HepG2 (cell line): ENCODE results near the gene CCN6. TPM values are rescaled to one million over a fixed set of nuclear protein-coding genes. Genes with fewer than 3 reads are reported as not detected.

Experiments used
- ATAC-seq: fragments of 200-7000 bp; cut with Tn5 transposase; 3 replicates; pipeline ENCODE4 v1.9.1; 2020; ENCODE audit warnings: mild to moderate bottlenecking, moderate library complexity
- BruUV-seq: library from RNA; stranded (reverse); fragments of 400-500 nt; replicated peaks from 2 replicates; lab custom pipeline; 2021; lab: Mats Ljungman, UMichigan
- CTCF ChIA-PET: fragments of 300-600 bp; formaldehyde crosslinking; extraction: SDS; loops from one replicate; lab custom pipeline; 2021; ENCODE audit warnings: low total read pairs, inconsistent platforms, low intra/inter-chr PET ratio; lab: Yijun Ruan, JAX
- POLR2A ChIA-PET: fragments of 350-600 bp; sonication (Branson Sonifier 250); formaldehyde crosslinking; loops from one replicate; lab custom pipeline; 2020; ENCODE audit warnings: antibody characterized with exemption, inconsistent platforms; lab: Yijun Ruan, JAX
- DNase-seq: peaks from one replicate; pipeline ENCODE4 v3.0.0-alpha.2; 2015; ENCODE audit warnings: low spot score
- FAIRE-seq: peaks from 3 replicates; lab custom pipeline; 2011; peaks lifted over from hg19 to GRCh38; lab: Jason Lieb, UNC
- H2AFZ ChIP-seq: one replicate; pipeline ENCODE4 v1.6.1; 2011; ENCODE audit warnings: low read length, inconsistent platforms
- H3K27ac ChIP-seq: fragments of 300-600 bp; 3 replicates; pipeline ENCODE4 v1.8.0; 2011; ENCODE audit warnings: mixed run types, mild to moderate bottlenecking, mixed read lengths, low read length, inconsistent platforms; ENCODE audit not compliant: insufficient read depth; ENCODE audit errors: extremely low read length
- H3K27me3 ChIP-seq, 2 experiments: fragments of 200-600 bp in 1 of 2; 2 replicates in 1 of 2; 3 replicates in 1 of 2; pipeline versions ENCODE4 v1.6.0 to v1.8.0; 2011; ENCODE audit warnings: low read length in 2 of 2, mild to moderate bottlenecking in 2 of 2, moderate library complexity in 2 of 2, inconsistent platforms in 1 of 2; ENCODE audit not compliant: insufficient read depth in 2 of 2, control insufficient read depth in 1 of 2
- H3K36me3 ChIP-seq, 2 experiments: fragments of 200-600 bp in 1 of 2; replicated peaks in 1 of 2; 2 replicates in 1 of 2; 3 replicates in 1 of 2; pipeline versions ENCODE4 v1.5.1 to v1.8.0; 2011; ENCODE audit warnings: low read length in 2 of 2, inconsistent platforms in 1 of 2; ENCODE audit not compliant: insufficient read depth in 2 of 2, control insufficient read depth in 1 of 2
- H3K4me1 ChIP-seq: 2 replicates; pipeline ENCODE4 v1.5.1; 2012; ENCODE audit warnings: low read length, inconsistent platforms; ENCODE audit not compliant: insufficient read depth
- H3K4me2 ChIP-seq: 2 replicates; pipeline ENCODE4 v1.6.0; 2011; ENCODE audit warnings: low read depth, low read length, inconsistent platforms
- H3K4me3 ChIP-seq, 3 experiments: fragments of 200-600 bp in 1 of 3; sonication (generic), shearing (Covaris generic) in 1 of 3; replicated peaks in 1 of 3; 2 replicates each; pipeline ENCODE4 v1.5.1; 2011 to 2016; ENCODE audit warnings: low read length in 3 of 3, inconsistent platforms in 2 of 3, low read depth in 2 of 3, mild to moderate bottlenecking in 2 of 3, control low read depth in 1 of 3, mixed read lengths in 1 of 3; ENCODE audit not compliant: insufficient read depth in 1 of 3
- H3K79me2 ChIP-seq: one replicate; pipeline ENCODE4 v1.6.1; 2011; ENCODE audit warnings: low read length, inconsistent platforms; ENCODE audit not compliant: insufficient read depth
- H3K9ac ChIP-seq: 2 replicates; pipeline ENCODE4 v1.6.0; 2011; ENCODE audit warnings: mild to moderate bottlenecking, low read depth, low read length, inconsistent platforms; ENCODE audit not compliant: insufficient read depth
- H3K9me3 ChIP-seq: 2 replicates; pipeline ENCODE4 v1.5.1; 2012; ENCODE audit warnings: mild to moderate bottlenecking, low read length
- H4K20me1 ChIP-seq: 2 replicates; pipeline ENCODE4 v1.6.0; 2011; ENCODE audit warnings: inconsistent platforms, mild to moderate bottlenecking, low read length, moderate library complexity; ENCODE audit not compliant: insufficient read depth
- MAF1 ChIP-seq: sonication (generic); formaldehyde crosslinking; IDR thresholded peaks from 2 replicates; pipeline ENCODE4 v1.5.0; 2020; ENCODE audit warnings: missing genetic modification reagents, borderline replicate concordance
- MNT ChIP-seq: fragments of 450-650 bp; IDR thresholded peaks from 2 replicates; pipeline ENCODE4 v1.6.1; 2016
- NR2C2 ChIP-seq: sonication (generic); formaldehyde crosslinking; IDR thresholded peaks from 2 replicates; pipeline ENCODE4 v1.4.0; 2020; ENCODE audit warnings: missing genetic modification reagents, mild to moderate bottlenecking, moderate library complexity, borderline replicate concordance
- NR2F6 ChIP-seq, 2 experiments: IDR thresholded peaks; 2 replicates each; pipeline ENCODE4 v1.6.1; 2016; ENCODE audit warnings: antibody characterized with exemption in 1 of 2, mild to moderate bottlenecking in 1 of 2
- PRDM15 ChIP-seq: sonication (generic); formaldehyde crosslinking; IDR thresholded peaks from 2 replicates; pipeline ENCODE4 v1.4.0; 2020; ENCODE audit warnings: missing genetic modification reagents
- ZFP1 ChIP-seq: IDR thresholded peaks from 2 replicates; pipeline ENCODE4 v1.6.1; 2016
- ZFX ChIP-seq: sonication (generic); formaldehyde crosslinking; IDR thresholded peaks from 2 replicates; pipeline ENCODE4 v1.4.0; 2020; ENCODE audit warnings: mild to moderate bottlenecking, low read depth, missing genetic modification reagents, moderate library complexity
- ZNF30 ChIP-seq: sonication (generic); formaldehyde crosslinking; IDR thresholded peaks from 2 replicates; pipeline ENCODE4 v1.5.0; 2020; ENCODE audit warnings: mild to moderate bottlenecking, missing genetic modification reagents
- ZNF607 ChIP-seq: sonication (generic); formaldehyde crosslinking; IDR thresholded peaks from 2 replicates; pipeline ENCODE4 v1.5.1; 2020; ENCODE audit warnings: missing genetic modification reagents, mild to moderate bottlenecking, borderline replicate concordance
- ZNF7 ChIP-seq: IDR thresholded peaks from 2 replicates; pipeline ENCODE4 v1.6.1; 2016; ENCODE audit warnings: missing biosample characterization, missing genetic modification reagents
- WGBS: methylation state at CpG from one replicate; pipeline ENCODE4 v1.1.6; 2017; ENCODE audit warnings: low lambda C conversion rate; 5-methylcytosine and 5-hydroxymethylcytosine counted together
- in situ Hi-C: cut with HindIII; loops from 2 replicates; pipeline ENCODE4 v1.10.0; 2017; ENCODE audit warnings: low pct_unique_long_range_greater_than_20kb; ENCODE audit not compliant: extremely low pct_ligation_motif_present
- intact Hi-C: fragments of 100-400 bp; cut with micrococcal nuclease; formaldehyde crosslinking; loops from one replicate; pipeline ENCODE4 v1.10.0; 2022; ENCODE audit not compliant: unreplicated experiment
- polyA plus RNA-seq, 8 experiments: library from polyadenylated mRNA; depleted of rRNA in 3 of 8; stranded (reverse) in 7 of 8; unstranded in 1 of 8; fragments of >200 nt; fragmentation: Illumina TruSeq in 4 of 8; extraction: Trizol in 4 of 8; gene quantifications; 2 replicates each; pipeline versions ENCODE4 v1.2.1 to v1.2.3, GENCODE V29; 2011 to 2016; ENCODE audit warnings: low read depth in 4 of 8, missing spikeins in 1 of 8, mixed read lengths in 1 of 8; ENCODE audit not compliant: insufficient read depth in 1 of 8
- total RNA-seq, 5 experiments: library from RNA; depleted of rRNA; stranded (reverse); fragments of >200 nt; fragmentation: Illumina TruSeq; extraction: Trizol; gene quantifications; 2 replicates each; pipeline ENCODE4 v1.2.3, GENCODE V29; 2016; ENCODE audit warnings: low read depth in 1 of 5

CCN6 gene
- total and polyA plus RNA-seq, 2 of the 13 experiments (the other 11 are each of a cell fraction or from before 2014, with no cell fraction given): not detected

- H2AFZ ChIP-seq: no peak overlapping the region
- FAIRE-seq: no peak
- H3K4me3 ChIP-seq: no peak overlapping the region
- no peaks in the 10 kb centered on the region for H3K36me3 ChIP-seq
- DNase-seq: no peak
- in situ Hi-C loops: no loop called here
- H4K20me1 ChIP-seq: no peaks in the 10 kb centered on the region
- 0 out of 5 replicates have a peak, but pooled peaks cover 0 to 2% of the 10 kb centered on the region in 2 experiments for H3K27me3 ChIP-seq
- H3K4me1 ChIP-seq: peaks cover 31% of the 10 kb centered on the region
- TF ChIP-seq ZFX (CRISPR knock-in tag) (no peak), MNT (no peak), ZNF607 (no peak)
- intact Hi-C loops: no loop called here
- H3K4me2 ChIP-seq: no peak overlapping the region
- 62% methylated on average over 4 of the region's 4 CpGs for WGBS
- CTCF ChIA-PET: no interaction called here
- H3K9ac ChIP-seq: no peak overlapping the region
- no TSS peak for BruUV-seq
- H3K9me3 ChIP-seq: peaks cover 5% of the 10 kb centered on the region; the same call in 1 of the 2 replicates
- POLR2A ChIA-PET: no interaction called here
- no peak for ATAC-seq
- no peaks in the 10 kb centered on the region for H3K79me2 ChIP-seq
- H3K27ac ChIP-seq: no peak overlapping the region
Observed at GRCh38 chr6:112024464-112024863, 29.4 kb upstream of the CCN6 start.

- peaks cover 46% of the 10 kb centered on the region for H3K4me1 ChIP-seq
- DNase-seq (no peak), ATAC-seq (no peak), FAIRE-seq (no peak)
- in situ Hi-C loops: no loop called here
- ChIA-PET CTCF (no interaction called here), POLR2A (no interaction called here)
- no TSS peak for BruUV-seq
- WGBS: 22% methylated on average over 4 of the region's 4 CpGs
- no peaks in the 10 kb centered on the region for H3K79me2 ChIP-seq
- H3K4me3 ChIP-seq: no peak overlapping the region
- intact Hi-C loops: no loop called here
- peaks cover 5% of the 10 kb centered on the region; the same call in 1 of the 2 replicates for H3K9me3 ChIP-seq
- H3K4me2 ChIP-seq: no peak overlapping the region
- H3K27me3 ChIP-seq: peaks cover 0 to under 1% of the 10 kb centered on the region in 2 experiments; a peak in 1 of 5 replicates
- TF ChIP-seq NR2C2 (CRISPR knock-in tag) (peak; percentile 66), PRDM15 (no peak), ZNF7 (CRISPR knock-in tag) (no peak), ZNF30 (CRISPR knock-in tag) (no peak), MAF1 (no peak), ZFP1 (CRISPR knock-in tag) (no peak), NR2F6 (IDR thresholded peaks at IDR 0.05) (peak; percentile 65), NR2F6 (CRISPR knock-in tag; IDR thresholded peaks at IDR 0.05) (0 out of 2 replicates have a peak, but pooled peaks have one; percentile 38)
- no peak overlapping the region for H3K9ac ChIP-seq
- H2AFZ ChIP-seq: no peak overlapping the region
- H3K36me3 ChIP-seq: no peaks in the 10 kb centered on the region
- no peaks in the 10 kb centered on the region for H4K20me1 ChIP-seq
- no peak overlapping the region for H3K27ac ChIP-seq
Observed at GRCh38 chr6:112026933-112027332, 27.0 kb upstream of the CCN6 start.
